Measurements from ENCODE around the gene HERC3.

DNA sequence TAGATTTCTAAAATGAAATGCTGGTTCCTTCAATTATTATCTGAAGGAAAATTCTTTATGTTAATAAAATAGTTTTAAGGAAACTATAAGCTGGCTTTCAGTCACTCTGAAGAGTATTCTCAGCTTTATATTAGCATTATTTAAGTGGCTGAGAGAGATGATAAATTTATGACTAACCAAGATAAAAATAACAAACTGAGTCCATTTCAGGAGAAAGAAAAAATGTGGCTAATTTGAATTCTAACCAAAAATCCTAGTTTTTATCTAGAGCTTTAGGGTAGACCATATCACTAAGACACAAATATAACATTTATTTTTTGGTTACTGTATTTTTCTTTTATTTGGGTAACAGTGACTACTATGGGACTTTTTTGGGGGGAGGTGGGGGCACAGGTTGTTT is 164.8 kb downstream of the HERC3 start:
- TF ChIP-seq, protein P1, sequence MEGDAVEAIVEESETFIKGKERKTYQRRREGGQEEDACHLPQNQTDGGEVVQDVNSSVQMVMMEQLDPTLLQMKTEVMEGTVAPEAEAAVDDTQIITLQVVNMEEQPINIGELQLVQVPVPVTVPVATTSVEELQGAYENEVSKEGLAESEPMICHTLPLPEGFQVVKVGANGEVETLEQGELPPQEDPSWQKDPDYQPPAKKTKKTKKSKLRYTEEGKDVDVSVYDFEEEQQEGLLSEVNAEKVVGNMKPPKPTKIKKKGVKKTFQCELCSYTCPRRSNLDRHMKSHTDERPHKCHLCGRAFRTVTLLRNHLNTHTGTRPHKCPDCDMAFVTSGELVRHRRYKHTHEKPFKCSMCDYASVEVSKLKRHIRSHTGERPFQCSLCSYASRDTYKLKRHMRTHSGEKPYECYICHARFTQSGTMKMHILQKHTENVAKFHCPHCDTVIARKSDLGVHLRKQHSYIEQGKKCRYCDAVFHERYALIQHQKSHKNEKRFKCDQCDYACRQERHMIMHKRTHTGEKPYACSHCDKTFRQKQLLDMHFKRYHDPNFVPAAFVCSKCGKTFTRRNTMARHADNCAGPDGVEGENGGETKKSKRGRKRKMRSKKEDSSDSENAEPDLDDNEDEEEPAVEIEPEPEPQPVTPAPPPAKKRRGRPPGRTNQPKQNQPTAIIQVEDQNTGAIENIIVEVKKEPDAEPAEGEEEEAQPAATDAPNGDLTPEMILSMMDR (IDR thresholded peaks at IDR 0.05), result no peak
- no peak for TF ChIP-seq POLR2A (IDR thresholded peaks at IDR 0.05)

Data from thyroid gland (tissue), 4 donors.